HepG2 (cell line): ENCODE measurements around the gene RBBP9. TPM values are rescaled to one million over a fixed set of nuclear protein-coding genes. Genes with fewer than 3 reads are reported as not detected.

Experiments
- ADNP ChIP-seq: sonication (generic); formaldehyde crosslinking; IDR thresholded peaks from 2 replicates; pipeline ENCODE4 v1.4.0; 2020; ENCODE audit warnings: missing genetic modification reagents
- ATF3 ChIP-seq: sonication (generic); formaldehyde crosslinking; IDR thresholded peaks from 2 replicates; pipeline ENCODE4 v1.4.0; 2020; ENCODE audit warnings: missing genetic modification reagents
- BRCA1 ChIP-seq: sonication (generic); formaldehyde crosslinking; IDR thresholded peaks from 2 replicates; pipeline ENCODE4 v1.4.0; 2020; ENCODE audit warnings: missing genetic modification reagents
- CHD2 ChIP-seq: IDR thresholded peaks from 2 replicates; pipeline ENCODE4 v1.6.1; 2011; ENCODE audit warnings: low read depth, low read length, improper control_type of control experiment
- CREB1 ChIP-seq, 2 experiments: fragments of 450-650 bp in 1 of 2; IDR thresholded peaks; 2 replicates each; pipeline ENCODE4 v1.6.1; 2016 to 2017; ENCODE audit warnings: control low read depth in 1 of 2, mild to moderate bottlenecking in 1 of 2, missing compliant biosample characterization in 1 of 2, missing genetic modification characterization in 1 of 2
- DNMT3B ChIP-seq: conservative IDR thresholded peaks from 2 replicates; pipeline ENCODE4 v1.6.1; 2016; ENCODE audit warnings: missing biosample characterization, control low read depth
- ELF1 ChIP-seq: sonication (generic); formaldehyde crosslinking; IDR thresholded peaks from 2 replicates; pipeline ENCODE4 v1.4.0; 2020; ENCODE audit warnings: missing genetic modification reagents
- ETV5 ChIP-seq: IDR thresholded peaks from 2 replicates; pipeline ENCODE4 v1.6.1; 2018; ENCODE audit warnings: missing biosample characterization, missing genetic modification reagents, inconsistent platforms, borderline replicate concordance
- PHF20 ChIP-seq: sonication (generic); formaldehyde crosslinking; IDR thresholded peaks from 2 replicates; pipeline ENCODE4 v1.5.0; 2020; ENCODE audit warnings: mild to moderate bottlenecking, missing genetic modification reagents
- PREB ChIP-seq: sonication (generic); formaldehyde crosslinking; IDR thresholded peaks from 2 replicates; pipeline ENCODE4 v1.4.0; 2020; ENCODE audit warnings: missing genetic modification reagents
- RBFOX2 ChIP-seq: fragments of 200-400 bp; formaldehyde crosslinking; IDR thresholded peaks from 2 replicates; pipeline ENCODE4 v1.6.1; 2017; ENCODE audit warnings: low read depth, mild to moderate bottlenecking, low read length
- SMYD3 ChIP-seq: sonication (generic); formaldehyde crosslinking; IDR thresholded peaks from 2 replicates; pipeline ENCODE4 v1.8.1; 2023; ENCODE audit warnings: mild to moderate bottlenecking, missing genetic modification reagents
- ZFX ChIP-seq: sonication (generic); formaldehyde crosslinking; IDR thresholded peaks from 2 replicates; pipeline ENCODE4 v1.4.0; 2020; ENCODE audit warnings: mild to moderate bottlenecking, low read depth, missing genetic modification reagents, moderate library complexity
- ZMYM4 ChIP-seq: sonication (generic); formaldehyde crosslinking; IDR thresholded peaks from 2 replicates; pipeline ENCODE4 v1.8.1; 2023; ENCODE audit warnings: mild to moderate bottlenecking, missing genetic modification reagents
- ZNF547 ChIP-seq: sonication (generic); formaldehyde crosslinking; IDR thresholded peaks from 2 replicates; pipeline ENCODE4 v1.5.1; 2020; ENCODE audit warnings: mild to moderate bottlenecking, missing genetic modification reagents
- ZNF709 ChIP-seq: sonication (generic); formaldehyde crosslinking; IDR thresholded peaks from 2 replicates; pipeline ENCODE4 v1.5.0; 2020; ENCODE audit warnings: mild to moderate bottlenecking, missing genetic modification reagents
- ZNF782 ChIP-seq: sonication (generic); formaldehyde crosslinking; IDR thresholded peaks from 2 replicates; pipeline ENCODE4 v1.4.0; 2020; ENCODE audit warnings: missing genetic modification reagents, mild to moderate bottlenecking, borderline replicate concordance
- polyA plus RNA-seq, 8 experiments: library from polyadenylated mRNA; depleted of rRNA in 3 of 8; stranded (reverse) in 7 of 8; unstranded in 1 of 8; fragments of >200 nt; fragmentation: Illumina TruSeq in 4 of 8; extraction: Trizol in 4 of 8; gene quantifications; 2 replicates each; pipeline versions ENCODE4 v1.2.1 to v1.2.3, GENCODE V29; 2011 to 2016; ENCODE audit warnings: low read depth in 4 of 8, missing spikeins in 1 of 8, mixed read lengths in 1 of 8; ENCODE audit not compliant: insufficient read depth in 1 of 8
- total RNA-seq, 5 experiments: library from RNA; depleted of rRNA; stranded (reverse); fragments of >200 nt; fragmentation: Illumina TruSeq; extraction: Trizol; gene quantifications; 2 replicates each; pipeline ENCODE4 v1.2.3, GENCODE V29; 2016; ENCODE audit warnings: low read depth in 1 of 5
- TF ChIP-seq, protein P1 (sequence below): sonication (generic); formaldehyde crosslinking; IDR thresholded peaks from 2 replicates; pipeline ENCODE4 v1.4.0; 2020; ENCODE audit warnings: missing genetic modification reagents, borderline replicate concordance
- TF ChIP-seq, protein P2 (sequence below): sonication (generic); formaldehyde crosslinking; IDR thresholded peaks from 2 replicates; pipeline ENCODE4 v1.5.0; 2020; ENCODE audit warnings: mild to moderate bottlenecking, missing genetic modification reagents, moderate library complexity
- TF ChIP-seq, protein P3 (sequence below): sonication (generic); formaldehyde crosslinking; IDR thresholded peaks from 2 replicates; pipeline ENCODE4 v1.4.0; 2020; ENCODE audit warnings: missing genetic modification reagents

Gene RBBP9
- total and polyA plus RNA-seq, 2 of the 13 experiments (the other 11 are each of a cell fraction or from before 2014, with no cell fraction given): 28.0 to 56.3 TPM

GRCh38 chr20:18466894-18467730 is 29.9 kb downstream of the RBBP9 start, which contains the start of the genes DZANK1 and POLR3F (continued):
- TF ChIP-seq, protein P1, sequence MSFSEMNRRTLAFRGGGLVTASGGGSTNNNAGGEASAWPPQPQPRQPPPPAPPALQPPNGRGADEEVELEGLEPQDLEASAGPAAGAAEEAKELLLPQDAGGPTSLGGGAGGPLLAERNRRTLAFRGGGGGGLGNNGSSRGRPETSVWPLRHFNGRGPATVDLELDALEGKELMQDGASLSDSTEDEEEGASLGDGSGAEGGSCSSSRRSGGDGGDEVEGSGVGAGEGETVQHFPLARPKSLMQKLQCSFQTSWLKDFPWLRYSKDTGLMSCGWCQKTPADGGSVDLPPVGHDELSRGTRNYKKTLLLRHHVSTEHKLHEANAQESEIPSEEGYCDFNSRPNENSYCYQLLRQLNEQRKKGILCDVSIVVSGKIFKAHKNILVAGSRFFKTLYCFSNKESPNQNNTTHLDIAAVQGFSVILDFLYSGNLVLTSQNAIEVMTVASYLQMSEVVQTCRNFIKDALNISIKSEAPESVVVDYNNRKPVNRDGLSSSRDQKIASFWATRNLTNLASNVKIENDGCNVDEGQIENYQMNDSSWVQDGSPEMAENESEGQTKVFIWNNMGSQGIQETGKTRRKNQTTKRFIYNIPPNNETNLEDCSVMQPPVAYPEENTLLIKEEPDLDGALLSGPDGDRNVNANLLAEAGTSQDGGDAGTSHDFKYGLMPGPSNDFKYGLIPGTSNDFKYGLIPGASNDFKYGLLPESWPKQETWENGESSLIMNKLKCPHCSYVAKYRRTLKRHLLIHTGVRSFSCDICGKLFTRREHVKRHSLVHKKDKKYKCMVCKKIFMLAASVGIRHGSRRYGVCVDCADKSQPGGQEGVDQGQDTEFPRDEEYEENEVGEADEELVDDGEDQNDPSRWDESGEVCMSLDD (CRISPR knock-in tag): peak; percentile 79; the same call in 1 of the 2 replicates
- TF ChIP-seq BRCA1 (CRISPR knock-in tag) (peak; percentile 78; the same call in 1 of the 2 replicates), ZNF782 (CRISPR knock-in tag) (peak; percentile 22; the same call in 1 of the 2 replicates), SMYD3 (CRISPR knock-in tag) (no peak), PHF20 (CRISPR knock-in tag) (peak; percentile 100), ZMYM4 (CRISPR knock-in tag) (peak; percentile 76; the same call in 1 of the 2 replicates), DNMT3B (CRISPR knock-in tag) (peak; percentile 92), CHD2 (no peak), PREB (CRISPR knock-in tag) (no peak), CREB1 (IDR thresholded peaks at IDR 0.05) (0 out of 2 replicates have a peak, but pooled peaks have one; percentile 19), CREB1 (CRISPR knock-in tag; IDR thresholded peaks at IDR 0.05) (peak; percentile 70), ATF3 (CRISPR knock-in tag) (no peak), RBFOX2 (peak; percentile 73), ZNF709 (CRISPR knock-in tag) (peak; percentile 53; the same call in 1 of the 2 replicates), ZNF547 (peak; percentile 72; the same call in 1 of the 2 replicates), ETV5 (CRISPR knock-in tag) (peak; percentile 46; the same call in 1 of the 2 replicates), ADNP (CRISPR knock-in tag) (no peak), ZFX (CRISPR knock-in tag) (peak; percentile 88), ELF1 (peak; percentile 88)
- TF ChIP-seq, protein P2, sequence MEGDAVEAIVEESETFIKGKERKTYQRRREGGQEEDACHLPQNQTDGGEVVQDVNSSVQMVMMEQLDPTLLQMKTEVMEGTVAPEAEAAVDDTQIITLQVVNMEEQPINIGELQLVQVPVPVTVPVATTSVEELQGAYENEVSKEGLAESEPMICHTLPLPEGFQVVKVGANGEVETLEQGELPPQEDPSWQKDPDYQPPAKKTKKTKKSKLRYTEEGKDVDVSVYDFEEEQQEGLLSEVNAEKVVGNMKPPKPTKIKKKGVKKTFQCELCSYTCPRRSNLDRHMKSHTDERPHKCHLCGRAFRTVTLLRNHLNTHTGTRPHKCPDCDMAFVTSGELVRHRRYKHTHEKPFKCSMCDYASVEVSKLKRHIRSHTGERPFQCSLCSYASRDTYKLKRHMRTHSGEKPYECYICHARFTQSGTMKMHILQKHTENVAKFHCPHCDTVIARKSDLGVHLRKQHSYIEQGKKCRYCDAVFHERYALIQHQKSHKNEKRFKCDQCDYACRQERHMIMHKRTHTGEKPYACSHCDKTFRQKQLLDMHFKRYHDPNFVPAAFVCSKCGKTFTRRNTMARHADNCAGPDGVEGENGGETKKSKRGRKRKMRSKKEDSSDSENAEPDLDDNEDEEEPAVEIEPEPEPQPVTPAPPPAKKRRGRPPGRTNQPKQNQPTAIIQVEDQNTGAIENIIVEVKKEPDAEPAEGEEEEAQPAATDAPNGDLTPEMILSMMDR: peak; percentile 27
- TF ChIP-seq, protein P3, sequence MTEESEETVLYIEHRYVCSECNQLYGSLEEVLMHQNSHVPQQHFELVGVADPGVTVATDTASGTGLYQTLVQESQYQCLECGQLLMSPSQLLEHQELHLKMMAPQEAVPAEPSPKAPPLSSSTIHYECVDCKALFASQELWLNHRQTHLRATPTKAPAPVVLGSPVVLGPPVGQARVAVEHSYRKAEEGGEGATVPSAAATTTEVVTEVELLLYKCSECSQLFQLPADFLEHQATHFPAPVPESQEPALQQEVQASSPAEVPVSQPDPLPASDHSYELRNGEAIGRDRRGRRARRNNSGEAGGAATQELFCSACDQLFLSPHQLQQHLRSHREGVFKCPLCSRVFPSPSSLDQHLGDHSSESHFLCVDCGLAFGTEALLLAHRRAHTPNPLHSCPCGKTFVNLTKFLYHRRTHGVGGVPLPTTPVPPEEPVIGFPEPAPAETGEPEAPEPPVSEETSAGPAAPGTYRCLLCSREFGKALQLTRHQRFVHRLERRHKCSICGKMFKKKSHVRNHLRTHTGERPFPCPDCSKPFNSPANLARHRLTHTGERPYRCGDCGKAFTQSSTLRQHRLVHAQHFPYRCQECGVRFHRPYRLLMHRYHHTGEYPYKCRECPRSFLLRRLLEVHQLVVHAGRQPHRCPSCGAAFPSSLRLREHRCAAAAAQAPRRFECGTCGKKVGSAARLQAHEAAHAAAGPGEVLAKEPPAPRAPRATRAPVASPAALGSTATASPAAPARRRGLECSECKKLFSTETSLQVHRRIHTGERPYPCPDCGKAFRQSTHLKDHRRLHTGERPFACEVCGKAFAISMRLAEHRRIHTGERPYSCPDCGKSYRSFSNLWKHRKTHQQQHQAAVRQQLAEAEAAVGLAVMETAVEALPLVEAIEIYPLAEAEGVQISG: peak; percentile 94
